ENCODE results near the gene XAB2. TPM values are rescaled to one million over a fixed set of nuclear protein-coding genes. Genes with fewer than 3 reads are reported as not detected.
"Not testable (repeated sequence)": the region's sequence is repeated elsewhere in the genome, so short reads cannot be mapped to it uniquely, and the experiment has no call there.

XAB2 gene
- polyA plus RNA-seq, 3 donors: 31.4 to 45.7 (median 42.6) TPM

GRCh38 chr19:7603919-7604318 lies 25.4 kb downstream of the XAB2 start:
- no peak for DNase-seq (ENCODE audit: extremely low read depth in 1 of 11, low read depth in 9 of 11, low spot score in 4 of 11)

- DNase-seq (ENCODE audit: extremely low read depth in 1 of 11, low read depth in 9 of 11, low spot score in 4 of 11): no peak
Measured at GRCh38 chr19:7602935-7603497, 26.3 kb downstream of the XAB2 start.

- DNase-seq (ENCODE audit: extremely low read depth in 1 of 11, low read depth in 9 of 11, low spot score in 4 of 11): no peak
Measured at GRCh38 chr19:7602240-7602934, 27.0 kb downstream of the XAB2 start.

GRCh38 chr19:7600721-7601120 lies 28.6 kb downstream of the XAB2 start:
- no peak for DNase-seq (ENCODE audit: extremely low read depth in 1 of 11, low read depth in 9 of 11, low spot score in 4 of 11)

GRCh38 chr19:7598180-7598579 lies 31.2 kb downstream of the XAB2 start:
- DNase-seq (ENCODE audit: extremely low read depth in 1 of 11, low read depth in 9 of 11, low spot score in 4 of 11): no peak

- no peak for DNase-seq (ENCODE audit: extremely low read depth in 1 of 11, low read depth in 9 of 11, low spot score in 4 of 11)
Measured at GRCh38 chr19:7597689-7598088, 31.7 kb downstream of the XAB2 start.

- DNase-seq (ENCODE audit: extremely low read depth in 1 of 11, low read depth in 9 of 11, low spot score in 4 of 11): no peak
Measured at GRCh38 chr19:7596211-7596937, 33.0 kb downstream of the XAB2 start.

GRCh38 chr19:7595466-7596133 lies 33.7 kb downstream of the XAB2 start, which contains the start of gene CAMSAP3:
Gene CAMSAP3, plus strand, starts transcription at chr19:7595863. Its CDS starts 140 bp downstream, at chr19:7596003.
- peak in 10 of 11 donors; percentile 18 to 69 (median 46) for DNase-seq (ENCODE audit: extremely low read depth in 1 of 11, low read depth in 9 of 11, low spot score in 4 of 11)

- no peak for DNase-seq (ENCODE audit: extremely low read depth in 1 of 11, low read depth in 9 of 11, low spot score in 4 of 11)
Measured at GRCh38 chr19:7590256-7590655, 39.1 kb downstream of the XAB2 start.

- no peak for DNase-seq (ENCODE audit: extremely low read depth in 1 of 11, low read depth in 9 of 11, low spot score in 4 of 11)
Measured at GRCh38 chr19:7589822-7590221, 39.5 kb downstream of the XAB2 start.

GRCh38 chr19:7582446-7582845 lies 46.9 kb downstream of the XAB2 start:
- DNase-seq (ENCODE audit: extremely low read depth in 1 of 11, low read depth in 9 of 11, low spot score in 4 of 11): no peak

- DNase-seq (ENCODE audit: extremely low read depth in 1 of 11, low read depth in 9 of 11, low spot score in 4 of 11): no peak
Measured at GRCh38 chr19:7579182-7579581, 50.2 kb downstream of the XAB2 start.

GRCh38 chr19:7578127-7578526 lies 51.2 kb downstream of the XAB2 start:
- DNase-seq (ENCODE audit: extremely low read depth in 1 of 11, low read depth in 9 of 11, low spot score in 4 of 11): no peak

- not testable (repeated sequence) for DNase-seq (ENCODE audit: extremely low read depth in 1 of 11, low read depth in 9 of 11, low spot score in 4 of 11)
Measured at GRCh38 chr19:7577422-7577821, 51.9 kb downstream of the XAB2 start.

GRCh38 chr19:7575434-7576040 lies 53.8 kb downstream of the XAB2 start:
- DNase-seq (ENCODE audit: extremely low read depth in 1 of 11, low read depth in 9 of 11, low spot score in 4 of 11): no peak

- DNase-seq (ENCODE audit: extremely low read depth in 1 of 11, low read depth in 9 of 11, low spot score in 4 of 11): no peak
Measured at GRCh38 chr19:7570761-7571160, 58.6 kb downstream of the XAB2 start.

All from renal cortex interstitium (tissue), 11 donors.